Measurements from ENCODE around the gene MRAP.
"Not testable (repeated sequence)": the region's sequence is repeated elsewhere in the genome, so short reads cannot be mapped to it uniquely, and the experiment has no call there.

Gene MRAP

GRCh38 chr21:32265321-32265720, 33.3 kb upstream of the MRAP start:
- H3K4me3 ChIP-seq (ENCODE audit: low read length in 2 of 2); H3K27ac ChIP-seq (ENCODE audit: low read length); H3K9ac ChIP-seq (ENCODE audit: low read length in 2 of 2); H3K27me3 ChIP-seq (ENCODE audit: control insufficient read depth in 1 of 2, insufficient read depth in 2 of 2, low read length in 2 of 2); H3K9me3 ChIP-seq (ENCODE audit: control insufficient read depth in 2 of 2, low read length in 2 of 2); H3K4me1 ChIP-seq (ENCODE audit: control insufficient read depth, insufficient read depth, low read length): not testable (repeated sequence)
- H3K36me3 ChIP-seq (ENCODE audit: control insufficient read depth in 2 of 2, insufficient read depth in 2 of 2, low read length in 2 of 2), result peaks cover 5 to 12% of the 10 kb centered on the region in 2 donors

- H3K4me1 ChIP-seq (ENCODE audit: control insufficient read depth, insufficient read depth, low read length), result no peaks in the 10 kb centered on the region
- H3K27me3 ChIP-seq (ENCODE audit: control insufficient read depth in 1 of 2, insufficient read depth in 2 of 2, low read length in 2 of 2), result no peaks in the 10 kb centered on the region
- H3K36me3 ChIP-seq (ENCODE audit: control insufficient read depth in 2 of 2, insufficient read depth in 2 of 2, low read length in 2 of 2), result peaks cover 14 to 17% of the 10 kb centered on the region in 2 donors
- no peak overlapping the region for H3K4me3 ChIP-seq (ENCODE audit: low read length in 2 of 2)
- H3K27ac ChIP-seq (ENCODE audit: low read length), result no peak overlapping the region
- H3K9me3 ChIP-seq (ENCODE audit: control insufficient read depth in 2 of 2, low read length in 2 of 2), result no peaks in the 10 kb centered on the region
- H3K9ac ChIP-seq (ENCODE audit: low read length in 2 of 2), result no peak overlapping the region
Measured at GRCh38 chr21:32270748-32271147, 27.9 kb upstream of the MRAP start.

GRCh38 chr21:32276671-32277070, 22.0 kb upstream of the MRAP start:
- Histone ChIP-seq H3K9me3 (ENCODE audit: control insufficient read depth in 2 of 2, low read length in 2 of 2) (no peaks in the 10 kb centered on the region), H3K4me3 (ENCODE audit: low read length in 2 of 2) (no peak overlapping the region), H3K27ac (ENCODE audit: low read length) (no peak overlapping the region), H3K9ac (ENCODE audit: low read length in 2 of 2) (no peak overlapping the region), H3K27me3 (ENCODE audit: control insufficient read depth in 1 of 2, insufficient read depth in 2 of 2, low read length in 2 of 2) (no peaks in the 10 kb centered on the region), H3K4me1 (ENCODE audit: control insufficient read depth, insufficient read depth, low read length) (peaks cover 17% of the 10 kb centered on the region), H3K36me3 (ENCODE audit: control insufficient read depth in 2 of 2, insufficient read depth in 2 of 2, low read length in 2 of 2) (peaks cover 6 to 9% of the 10 kb centered on the region in 2 donors)

- no peaks in the 10 kb centered on the region for H3K27me3 ChIP-seq (ENCODE audit: control insufficient read depth in 1 of 2, insufficient read depth in 2 of 2, low read length in 2 of 2)
- H3K9me3 ChIP-seq (ENCODE audit: control insufficient read depth in 2 of 2, low read length in 2 of 2), result no peaks in the 10 kb centered on the region
- H3K4me1 ChIP-seq (ENCODE audit: control insufficient read depth, insufficient read depth, low read length), result peaks cover 17% of the 10 kb centered on the region
- peaks cover 0 to 5% of the 10 kb centered on the region in 2 donors for H3K36me3 ChIP-seq (ENCODE audit: control insufficient read depth in 2 of 2, insufficient read depth in 2 of 2, low read length in 2 of 2)
- peak overlapping the region; percentile 60 to 69 for H3K9ac ChIP-seq (ENCODE audit: low read length in 2 of 2)
- peak overlapping the region; percentile 73 to 97 for H3K4me3 ChIP-seq (ENCODE audit: low read length in 2 of 2)
- H3K27ac ChIP-seq (ENCODE audit: low read length), result no peak overlapping the region
Measured at GRCh38 chr21:32278103-32278502, 20.6 kb upstream of the MRAP start.

- peak within 1 kb of the TSS; percentile 69 to 93 for H3K9ac ChIP-seq (ENCODE audit: low read length in 2 of 2)
- H3K9me3 ChIP-seq (ENCODE audit: control insufficient read depth in 2 of 2, low read length in 2 of 2), result no peaks in the 10 kb centered on the region
- H3K27me3 ChIP-seq (ENCODE audit: control insufficient read depth in 1 of 2, insufficient read depth in 2 of 2, low read length in 2 of 2), result no peaks in the 10 kb centered on the region
- peaks cover 0 to 4% of the 10 kb centered on the region in 2 donors for H3K36me3 ChIP-seq (ENCODE audit: control insufficient read depth in 2 of 2, insufficient read depth in 2 of 2, low read length in 2 of 2)
- H3K4me1 ChIP-seq (ENCODE audit: control insufficient read depth, insufficient read depth, low read length), result peaks cover 17% of the 10 kb centered on the region
- peak within 1 kb of the TSS; percentile 58 for H3K27ac ChIP-seq (ENCODE audit: low read length)
- H3K4me3 ChIP-seq (ENCODE audit: low read length in 2 of 2), result peak within 1 kb of the TSS; percentile 73 to 97
Measured at GRCh38 chr21:32278518-32279376, 19.9 kb upstream of the MRAP start, which contains the start of gene MIS18A. TSS of gene MIS18A (minus strand) at chr21:32279049. CDS start at chr21:32279014, 35 bp downstream.

GRCh38 chr21:32279377-32279680, 19.3 kb upstream of the MRAP start:
- H3K9me3 ChIP-seq (ENCODE audit: control insufficient read depth in 2 of 2, low read length in 2 of 2), result no peaks in the 10 kb centered on the region
- peaks cover 17% of the 10 kb centered on the region for H3K4me1 ChIP-seq (ENCODE audit: control insufficient read depth, insufficient read depth, low read length)
- peak overlapping the region; percentile 69 to 93 for H3K9ac ChIP-seq (ENCODE audit: low read length in 2 of 2)
- H3K27me3 ChIP-seq (ENCODE audit: control insufficient read depth in 1 of 2, insufficient read depth in 2 of 2, low read length in 2 of 2), result no peaks in the 10 kb centered on the region
- H3K4me3 ChIP-seq (ENCODE audit: low read length in 2 of 2), result peak overlapping the region; percentile 73 to 97
- peak overlapping the region; percentile 58 for H3K27ac ChIP-seq (ENCODE audit: low read length)
- H3K36me3 ChIP-seq (ENCODE audit: control insufficient read depth in 2 of 2, insufficient read depth in 2 of 2, low read length in 2 of 2), result peaks cover 0 to 2% of the 10 kb centered on the region in 2 donors

- no peak overlapping the region for H3K27ac ChIP-seq (ENCODE audit: low read length)
- no peaks in the 10 kb centered on the region for H3K27me3 ChIP-seq (ENCODE audit: control insufficient read depth in 1 of 2, insufficient read depth in 2 of 2, low read length in 2 of 2)
- peaks cover 17% of the 10 kb centered on the region for H3K4me1 ChIP-seq (ENCODE audit: control insufficient read depth, insufficient read depth, low read length)
- no peaks in the 10 kb centered on the region for H3K36me3 ChIP-seq (ENCODE audit: control insufficient read depth in 2 of 2, insufficient read depth in 2 of 2, low read length in 2 of 2)
- H3K9ac ChIP-seq (ENCODE audit: low read length in 2 of 2), result no peak overlapping the region
- no peaks in the 10 kb centered on the region for H3K9me3 ChIP-seq (ENCODE audit: control insufficient read depth in 2 of 2, low read length in 2 of 2)
- no peak overlapping the region for H3K4me3 ChIP-seq (ENCODE audit: low read length in 2 of 2)
Measured at GRCh38 chr21:32281531-32281930, 17.1 kb upstream of the MRAP start.

- H3K9me3 ChIP-seq (ENCODE audit: control insufficient read depth in 2 of 2, low read length in 2 of 2), result no peaks in the 10 kb centered on the region
- H3K36me3 ChIP-seq (ENCODE audit: control insufficient read depth in 2 of 2, insufficient read depth in 2 of 2, low read length in 2 of 2), result no peaks in the 10 kb centered on the region
- no peaks in the 10 kb centered on the region for H3K27me3 ChIP-seq (ENCODE audit: control insufficient read depth in 1 of 2, insufficient read depth in 2 of 2, low read length in 2 of 2)
- no peak overlapping the region for H3K27ac ChIP-seq (ENCODE audit: low read length)
- no peak overlapping the region for H3K4me3 ChIP-seq (ENCODE audit: low read length in 2 of 2)
- peaks cover 16% of the 10 kb centered on the region for H3K4me1 ChIP-seq (ENCODE audit: control insufficient read depth, insufficient read depth, low read length)
- no peak overlapping the region for H3K9ac ChIP-seq (ENCODE audit: low read length in 2 of 2)
Measured at GRCh38 chr21:32282992-32283391, 15.7 kb upstream of the MRAP start.

GRCh38 chr21:32285476-32285875, 13.2 kb upstream of the MRAP start:
- Histone ChIP-seq H3K27ac (ENCODE audit: low read length) (no peak overlapping the region), H3K4me1 (ENCODE audit: control insufficient read depth, insufficient read depth, low read length) (no peaks in the 10 kb centered on the region), H3K9ac (ENCODE audit: low read length in 2 of 2) (no peak overlapping the region), H3K4me3 (ENCODE audit: low read length in 2 of 2) (no peak overlapping the region), H3K27me3 (ENCODE audit: control insufficient read depth in 1 of 2, insufficient read depth in 2 of 2, low read length in 2 of 2) (no peaks in the 10 kb centered on the region), H3K36me3 (ENCODE audit: control insufficient read depth in 2 of 2, insufficient read depth in 2 of 2, low read length in 2 of 2) (no peaks in the 10 kb centered on the region), H3K9me3 (ENCODE audit: control insufficient read depth in 2 of 2, low read length in 2 of 2) (no peaks in the 10 kb centered on the region)

- Histone ChIP-seq H3K4me3 (ENCODE audit: low read length in 2 of 2) (no peak overlapping the region), H3K27ac (ENCODE audit: low read length) (no peak overlapping the region), H3K9ac (ENCODE audit: low read length in 2 of 2) (no peak overlapping the region), H3K36me3 (ENCODE audit: control insufficient read depth in 2 of 2, insufficient read depth in 2 of 2, low read length in 2 of 2) (no peaks in the 10 kb centered on the region), H3K4me1 (ENCODE audit: control insufficient read depth, insufficient read depth, low read length) (no peaks in the 10 kb centered on the region), H3K27me3 (ENCODE audit: control insufficient read depth in 1 of 2, insufficient read depth in 2 of 2, low read length in 2 of 2) (no peaks in the 10 kb centered on the region), H3K9me3 (ENCODE audit: control insufficient read depth in 2 of 2, low read length in 2 of 2) (no peaks in the 10 kb centered on the region)
Measured at GRCh38 chr21:32297449-32297848, 1.2 kb upstream of the MRAP start.

GRCh38 chr21:32298148-32298559, 501 bp upstream of the MRAP start:
- Histone ChIP-seq H3K4me1 (ENCODE audit: control insufficient read depth, insufficient read depth, low read length) (no peaks in the 10 kb centered on the region), H3K9me3 (ENCODE audit: control insufficient read depth in 2 of 2, low read length in 2 of 2) (no peaks in the 10 kb centered on the region), H3K27ac (ENCODE audit: low read length) (no peak overlapping the region)

More at GRCh38 chr21:32298148-32298559, 501 bp upstream of the MRAP start:
- Histone ChIP-seq H3K27me3 (ENCODE audit: control insufficient read depth in 1 of 2, insufficient read depth in 2 of 2, low read length in 2 of 2) (no peaks in the 10 kb centered on the region), H3K9ac (ENCODE audit: low read length in 2 of 2) (no peak overlapping the region), H3K4me3 (ENCODE audit: low read length in 2 of 2) (no peak overlapping the region), H3K36me3 (ENCODE audit: control insufficient read depth in 2 of 2, insufficient read depth in 2 of 2, low read length in 2 of 2) (no peaks in the 10 kb centered on the region)

Measured in stomach smooth muscle (tissue), 2 donors.